GM23248 (cell line): ENCODE data around the gene CNTNAP4.

Experiments used
- EZH2 ChIP-seq: fragments of 200-600 bp; sonication (generic); IDR thresholded peaks from 2 replicates; pipeline ENCODE4 v1.6.1; 2018; ENCODE audit warnings: antibody characterized with exemption, mild to moderate bottlenecking; ENCODE audit not compliant: insufficient read depth, poor library complexity, severe bottlenecking
- EZH2phosphoT487 ChIP-seq: fragments of 200-600 bp; sonication (generic); IDR thresholded peaks from 2 replicates; pipeline ENCODE4 v1.6.1; 2018; ENCODE audit warnings: antibody characterized with exemption, moderate library complexity, mild to moderate bottlenecking, low read depth; ENCODE audit not compliant: insufficient read depth

DNA sequence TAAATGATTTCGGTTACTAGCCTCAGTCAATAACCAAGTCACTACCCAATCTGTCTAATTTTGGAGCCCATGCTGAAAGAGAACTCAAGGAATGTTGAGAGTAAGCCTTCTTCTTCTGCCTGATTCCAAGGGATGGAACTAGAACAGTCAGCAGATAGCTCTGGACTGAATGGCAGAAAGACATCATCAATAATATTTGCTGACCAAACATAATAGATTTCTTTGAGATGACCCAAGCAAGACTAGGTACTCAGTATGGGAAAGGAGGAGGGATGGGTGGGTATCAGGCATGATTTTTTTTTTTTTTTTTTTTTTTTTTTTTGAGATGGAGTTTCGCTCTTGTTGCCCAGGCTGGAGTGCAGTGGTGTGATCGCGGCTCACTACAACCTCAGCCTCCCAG is 330.1 kb downstream of the CNTNAP4 start:
- TF ChIP-seq EZH2, result no peak
- TF ChIP-seq EZH2phosphoT487, result no peak
